Skeletal muscle satellite cell (primary cell): ENCODE results near the gene TXNRD2.
"Not testable (repeated sequence)": the region's sequence is repeated elsewhere in the genome, so short reads cannot be mapped to it uniquely, and the experiment has no call there.

Experiments used
- H3K27me3 ChIP-seq: 2 replicates; pipeline ENCODE4 v1.7.0; 2013; ENCODE audit warnings: low read length; ENCODE audit not compliant: control insufficient read depth, insufficient read depth
- H3K36me3 ChIP-seq: 2 replicates; pipeline ENCODE4 v1.7.0; 2013; ENCODE audit warnings: mild to moderate bottlenecking, control low read depth, low read length; ENCODE audit not compliant: insufficient read depth
- H3K4me1 ChIP-seq: 2 replicates; pipeline ENCODE4 v1.7.0; 2013; ENCODE audit warnings: low read length; ENCODE audit not compliant: control insufficient read depth, insufficient read depth
- H3K4me2 ChIP-seq: 2 replicates; pipeline ENCODE4 v1.7.0; 2013; ENCODE audit warnings: mild to moderate bottlenecking, low read length
- H3K4me3 ChIP-seq: 2 replicates; pipeline ENCODE4 v1.7.0; 2013; ENCODE audit warnings: low read length
- H3K9ac ChIP-seq: 2 replicates; pipeline ENCODE4 v1.7.0; 2013; ENCODE audit warnings: mild to moderate bottlenecking, low read depth, low read length, moderate library complexity
- H3K9me3 ChIP-seq: replicated peaks from 2 replicates; pipeline ENCODE4 v1.7.0; 2013; ENCODE audit warnings: mild to moderate bottlenecking, control low read depth, low read length

The TXNRD2 gene

GRCh38 chr22:19955241-19956128 is 13.9 kb upstream of the TXNRD2 start:
- Histone ChIP-seq H3K9me3 (no peaks in the 10 kb centered on the region), H3K36me3 (peaks cover 17% of the 10 kb centered on the region), H3K27me3 (no peaks in the 10 kb centered on the region), H3K4me1 (peaks cover 15% of the 10 kb centered on the region), H3K9ac (no peak overlapping the region), H3K4me3 (no peak overlapping the region), H3K4me2 (no peak overlapping the region)

GRCh38 chr22:19951346-19951745 is 9.7 kb upstream of the TXNRD2 start:
- Histone ChIP-seq H3K4me3 (no peak overlapping the region), H3K4me2 (no peak overlapping the region), H3K27me3 (no peaks in the 10 kb centered on the region), H3K9me3 (no peaks in the 10 kb centered on the region), H3K4me1 (peaks cover 33% of the 10 kb centered on the region), H3K36me3 (peaks cover 15% of the 10 kb centered on the region), H3K9ac (no peak overlapping the region)

GRCh38 chr22:19948057-19948760 is 6.6 kb upstream of the TXNRD2 start:
- Histone ChIP-seq H3K9me3 (no peaks in the 10 kb centered on the region), H3K27me3 (no peaks in the 10 kb centered on the region), H3K4me3 (no peak overlapping the region), H3K9ac (peak overlapping the region; percentile 39), H3K4me1 (peaks cover 43% of the 10 kb centered on the region), H3K36me3 (peaks cover 12% of the 10 kb centered on the region), H3K4me2 (no peak overlapping the region)

GRCh38 chr22:19943082-19944026 is 1.7 kb upstream of the TXNRD2 start:
- Histone ChIP-seq H3K9me3 (no peaks in the 10 kb centered on the region), H3K4me3 (peak overlapping the region; percentile 91), H3K4me2 (peak overlapping the region; percentile 88), H3K9ac (peak overlapping the region; percentile 100), H3K36me3 (peaks cover 3% of the 10 kb centered on the region), H3K4me1 (peaks cover 43% of the 10 kb centered on the region), H3K27me3 (no peaks in the 10 kb centered on the region)

DNA sequence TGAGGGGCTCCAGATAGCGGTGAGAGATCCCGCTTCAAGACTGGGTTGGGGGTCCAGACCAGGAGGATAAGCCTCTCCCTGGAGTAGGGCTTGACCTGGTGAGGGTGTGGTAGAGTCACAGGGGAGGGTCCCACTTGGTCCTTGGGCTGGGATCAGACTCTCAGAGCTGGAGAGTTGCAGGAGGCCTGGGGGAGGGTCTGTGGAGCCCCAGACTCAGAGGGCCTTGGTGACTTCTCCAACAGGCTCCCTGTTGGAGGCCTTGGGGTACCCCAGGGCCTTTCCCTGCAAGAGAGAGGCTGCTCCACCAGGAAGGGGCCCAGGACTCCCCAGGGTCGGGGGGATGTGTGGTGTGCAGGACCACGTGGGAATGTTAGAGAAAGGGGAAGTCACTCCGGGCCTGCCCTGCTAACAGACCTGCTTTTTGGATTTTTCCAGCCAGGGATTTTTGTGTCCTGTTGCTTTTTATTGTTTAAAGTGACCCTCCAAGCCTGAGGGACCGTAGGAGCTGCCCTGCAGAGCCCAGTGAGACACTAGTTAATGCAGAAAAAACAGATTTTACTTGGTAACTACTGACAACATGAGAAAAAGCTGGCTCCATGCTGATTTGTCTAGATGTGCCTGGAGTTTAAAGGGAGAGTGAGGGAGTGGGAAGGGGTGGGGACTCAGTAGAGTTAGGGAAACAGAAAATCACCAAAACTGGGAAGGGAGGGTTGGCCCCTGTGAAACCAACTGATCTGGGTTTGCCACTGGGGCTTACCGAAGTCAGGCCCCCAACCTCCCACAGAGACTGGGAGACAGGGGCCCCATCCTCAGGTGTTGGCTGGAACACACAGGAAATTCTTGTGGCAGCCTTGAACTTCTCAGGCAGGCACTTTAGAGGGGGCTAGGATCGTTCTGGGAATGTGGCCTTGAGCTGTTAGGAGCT is 801 bp upstream of the TXNRD2 start:
- H3K4me2 ChIP-seq = peak overlapping the region; percentile 88
- H3K4me1 ChIP-seq = peaks cover 37% of the 10 kb centered on the region
- H3K9ac ChIP-seq = peak overlapping the region; percentile 100
- peak overlapping the region; percentile 91 for H3K4me3 ChIP-seq
- no peaks in the 10 kb centered on the region for H3K36me3 ChIP-seq
- H3K27me3 ChIP-seq = no peaks in the 10 kb centered on the region
- H3K9me3 ChIP-seq = no peaks in the 10 kb centered on the region

DNA sequence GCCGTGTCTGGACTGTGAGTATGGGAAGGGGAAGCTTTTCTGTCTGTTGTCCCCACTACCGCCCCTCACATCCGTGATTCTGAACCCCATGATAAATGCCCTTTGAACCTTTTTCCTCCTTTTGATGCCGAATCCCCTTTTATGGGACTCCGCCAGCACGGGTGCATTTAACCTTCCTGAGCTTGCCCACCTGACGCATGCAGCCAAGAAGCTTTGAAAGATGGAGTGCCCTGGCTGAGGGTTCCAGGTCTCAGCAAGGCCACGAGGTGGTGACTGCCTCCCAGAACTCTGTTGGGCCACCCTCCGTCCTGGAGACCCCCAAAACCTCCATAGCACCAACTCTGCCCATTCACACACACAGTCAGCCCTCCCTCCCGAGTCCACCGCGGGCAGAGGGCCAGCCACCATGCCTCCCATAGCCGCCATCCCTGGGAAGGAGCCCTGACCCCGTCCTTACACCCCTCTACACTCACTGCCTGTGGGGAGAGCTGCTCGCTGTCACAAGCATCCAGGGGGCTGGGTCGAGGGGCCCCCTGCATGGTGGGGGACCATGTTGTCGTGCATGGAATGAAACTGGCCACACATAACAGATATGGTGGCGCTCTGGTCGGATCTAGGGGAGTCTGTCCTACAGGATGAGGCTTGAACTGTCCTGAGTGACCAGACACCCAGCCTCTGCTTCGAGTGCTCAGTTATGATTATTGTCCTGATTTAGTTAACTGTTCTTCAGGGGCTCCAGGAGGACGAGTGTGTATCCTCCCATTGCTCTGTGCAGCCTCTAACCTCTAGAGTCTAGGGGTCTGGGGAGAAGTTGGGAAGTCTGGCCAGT is 868 bp downstream of the TXNRD2 start:
- Histone ChIP-seq H3K27me3 (no peaks in the 10 kb centered on the region), H3K9ac (peak overlapping the region; percentile 100), H3K4me2 (peak overlapping the region; percentile 88), H3K9me3 (no peaks in the 10 kb centered on the region), H3K4me1 (peaks cover 36% of the 10 kb centered on the region), H3K36me3 (no peaks in the 10 kb centered on the region), H3K4me3 (peak overlapping the region; percentile 91)

- Histone ChIP-seq H3K9ac (no peak overlapping the region), H3K27me3 (no peaks in the 10 kb centered on the region), H3K4me3 (no peak overlapping the region), H3K36me3 (no peaks in the 10 kb centered on the region), H3K4me2 (no peak overlapping the region), H3K9me3 (no peaks in the 10 kb centered on the region), H3K4me1 (peaks cover 18% of the 10 kb centered on the region)
Measured at GRCh38 chr22:19937616-19938473, 3.8 kb downstream of the TXNRD2 start.

DNA sequence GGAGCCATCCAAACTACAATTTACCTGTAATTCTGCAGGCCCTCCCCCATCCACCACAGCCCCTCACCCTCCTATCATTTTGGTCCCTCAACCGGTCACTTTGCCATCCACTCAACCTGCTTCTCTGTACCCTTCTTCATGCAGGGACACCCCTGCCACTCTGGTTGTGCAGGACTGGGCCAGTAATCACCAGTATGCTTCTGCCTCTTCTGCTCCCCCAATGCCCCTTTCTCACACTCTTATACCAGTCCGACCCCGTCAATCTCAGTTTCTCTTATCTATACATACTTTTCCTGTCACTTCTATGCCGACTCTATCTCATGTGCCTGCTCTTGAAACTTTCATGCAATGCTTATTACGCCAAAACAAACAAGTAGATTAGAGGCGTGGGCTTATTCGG is 5.1 kb downstream of the TXNRD2 start:
- Histone ChIP-seq H3K27me3 (no peaks in the 10 kb centered on the region), H3K4me3 (no peak overlapping the region), H3K4me1 (peaks cover 9% of the 10 kb centered on the region), H3K4me2 (no peak overlapping the region), H3K9ac (no peak overlapping the region), H3K9me3 (no peaks in the 10 kb centered on the region), H3K36me3 (peaks cover 2% of the 10 kb centered on the region)

- H3K4me1 ChIP-seq, H3K36me3 ChIP-seq, H3K4me2 ChIP-seq, H3K9me3 ChIP-seq, H3K27me3 ChIP-seq, H3K4me3 ChIP-seq, H3K9ac ChIP-seq: not testable (repeated sequence)
Measured at GRCh38 chr22:19935123-19935718, 6.4 kb downstream of the TXNRD2 start.
